ENCODE data around the gene NEB.

DNA sequence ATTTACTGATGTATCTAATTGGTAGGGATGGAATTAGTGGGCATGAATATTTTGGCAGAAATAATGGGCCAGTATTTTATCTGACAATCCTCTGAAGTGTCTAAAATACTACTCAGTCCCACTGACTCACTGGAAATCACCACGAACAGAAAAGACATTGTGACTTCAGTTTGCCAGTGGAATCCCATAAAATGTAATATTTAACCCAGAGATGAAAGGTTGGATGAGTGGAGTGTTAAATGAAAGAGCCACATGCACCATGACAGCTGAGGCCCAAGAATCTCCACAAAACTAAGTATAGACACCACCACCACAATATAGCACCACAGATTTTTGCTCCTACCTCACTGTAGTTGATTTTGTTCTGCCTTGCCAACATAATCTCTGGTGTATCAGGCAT, 103.9 kb downstream of the NEB start:
- TF ChIP-seq RCOR1 (IDR thresholded peaks at IDR 0.05; ENCODE audit: low read depth, low read length) (no peak), ZNF302 (CRISPR knock-in tag; IDR thresholded peaks at IDR 0.05) (no peak), POLR2A (IDR thresholded peaks at IDR 0.05; ENCODE audit: low read length) (no peak), FOSL2 (IDR thresholded peaks at IDR 0.05) (no peak), FOSL2 (CRISPR knock-in tag; IDR thresholded peaks at IDR 0.05) (no peak), KDM5A (IDR thresholded peaks at IDR 0.05) (no peak), CBX8 (IDR thresholded peaks at IDR 0.05) (no peak), RAD21 (conservative IDR thresholded peaks at IDR 0.05 in 1 of 2, IDR thresholded peaks at IDR 0.05 in 1 of 2) (no peak), JUN (IDR thresholded peaks at IDR 0.05) (no peak), CEBPB (IDR thresholded peaks at IDR 0.05) (no peak), CHD2 (IDR thresholded peaks at IDR 0.05; ENCODE audit: low read length, partially characterized antibody) (no peak)
- TF ChIP-seq, protein P1, sequence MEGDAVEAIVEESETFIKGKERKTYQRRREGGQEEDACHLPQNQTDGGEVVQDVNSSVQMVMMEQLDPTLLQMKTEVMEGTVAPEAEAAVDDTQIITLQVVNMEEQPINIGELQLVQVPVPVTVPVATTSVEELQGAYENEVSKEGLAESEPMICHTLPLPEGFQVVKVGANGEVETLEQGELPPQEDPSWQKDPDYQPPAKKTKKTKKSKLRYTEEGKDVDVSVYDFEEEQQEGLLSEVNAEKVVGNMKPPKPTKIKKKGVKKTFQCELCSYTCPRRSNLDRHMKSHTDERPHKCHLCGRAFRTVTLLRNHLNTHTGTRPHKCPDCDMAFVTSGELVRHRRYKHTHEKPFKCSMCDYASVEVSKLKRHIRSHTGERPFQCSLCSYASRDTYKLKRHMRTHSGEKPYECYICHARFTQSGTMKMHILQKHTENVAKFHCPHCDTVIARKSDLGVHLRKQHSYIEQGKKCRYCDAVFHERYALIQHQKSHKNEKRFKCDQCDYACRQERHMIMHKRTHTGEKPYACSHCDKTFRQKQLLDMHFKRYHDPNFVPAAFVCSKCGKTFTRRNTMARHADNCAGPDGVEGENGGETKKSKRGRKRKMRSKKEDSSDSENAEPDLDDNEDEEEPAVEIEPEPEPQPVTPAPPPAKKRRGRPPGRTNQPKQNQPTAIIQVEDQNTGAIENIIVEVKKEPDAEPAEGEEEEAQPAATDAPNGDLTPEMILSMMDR (IDR thresholded peaks at IDR 0.05): no peak
- TF ChIP-seq, protein P2, sequence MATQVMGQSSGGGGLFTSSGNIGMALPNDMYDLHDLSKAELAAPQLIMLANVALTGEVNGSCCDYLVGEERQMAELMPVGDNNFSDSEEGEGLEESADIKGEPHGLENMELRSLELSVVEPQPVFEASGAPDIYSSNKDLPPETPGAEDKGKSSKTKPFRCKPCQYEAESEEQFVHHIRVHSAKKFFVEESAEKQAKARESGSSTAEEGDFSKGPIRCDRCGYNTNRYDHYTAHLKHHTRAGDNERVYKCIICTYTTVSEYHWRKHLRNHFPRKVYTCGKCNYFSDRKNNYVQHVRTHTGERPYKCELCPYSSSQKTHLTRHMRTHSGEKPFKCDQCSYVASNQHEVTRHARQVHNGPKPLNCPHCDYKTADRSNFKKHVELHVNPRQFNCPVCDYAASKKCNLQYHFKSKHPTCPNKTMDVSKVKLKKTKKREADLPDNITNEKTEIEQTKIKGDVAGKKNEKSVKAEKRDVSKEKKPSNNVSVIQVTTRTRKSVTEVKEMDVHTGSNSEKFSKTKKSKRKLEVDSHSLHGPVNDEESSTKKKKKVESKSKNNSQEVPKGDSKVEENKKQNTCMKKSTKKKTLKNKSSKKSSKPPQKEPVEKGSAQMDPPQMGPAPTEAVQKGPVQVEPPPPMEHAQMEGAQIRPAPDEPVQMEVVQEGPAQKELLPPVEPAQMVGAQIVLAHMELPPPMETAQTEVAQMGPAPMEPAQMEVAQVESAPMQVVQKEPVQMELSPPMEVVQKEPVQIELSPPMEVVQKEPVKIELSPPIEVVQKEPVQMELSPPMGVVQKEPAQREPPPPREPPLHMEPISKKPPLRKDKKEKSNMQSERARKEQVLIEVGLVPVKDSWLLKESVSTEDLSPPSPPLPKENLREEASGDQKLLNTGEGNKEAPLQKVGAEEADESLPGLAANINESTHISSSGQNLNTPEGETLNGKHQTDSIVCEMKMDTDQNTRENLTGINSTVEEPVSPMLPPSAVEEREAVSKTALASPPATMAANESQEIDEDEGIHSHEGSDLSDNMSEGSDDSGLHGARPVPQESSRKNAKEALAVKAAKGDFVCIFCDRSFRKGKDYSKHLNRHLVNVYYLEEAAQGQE (IDR thresholded peaks at IDR 0.05): no peak
- TF ChIP-seq, protein P3, sequence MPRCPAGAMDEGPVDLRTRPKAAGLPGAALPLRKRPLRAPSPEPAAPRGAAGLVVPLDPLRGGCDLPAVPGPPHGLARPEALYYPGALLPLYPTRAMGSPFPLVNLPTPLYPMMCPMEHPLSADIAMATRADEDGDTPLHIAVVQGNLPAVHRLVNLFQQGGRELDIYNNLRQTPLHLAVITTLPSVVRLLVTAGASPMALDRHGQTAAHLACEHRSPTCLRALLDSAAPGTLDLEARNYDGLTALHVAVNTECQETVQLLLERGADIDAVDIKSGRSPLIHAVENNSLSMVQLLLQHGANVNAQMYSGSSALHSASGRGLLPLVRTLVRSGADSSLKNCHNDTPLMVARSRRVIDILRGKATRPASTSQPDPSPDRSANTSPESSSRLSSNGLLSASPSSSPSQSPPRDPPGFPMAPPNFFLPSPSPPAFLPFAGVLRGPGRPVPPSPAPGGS (IDR thresholded peaks at IDR 0.05): no peak
